Measurements from ENCODE around the gene COL4A2. TPM values are rescaled to one million over a fixed set of nuclear protein-coding genes. Genes with fewer than 3 reads are reported as not detected.
A peak's percentile ranks its signal among the peaks of the same experiment; 100 is the strongest.
"Not testable (repeated sequence)": the region's sequence is repeated elsewhere in the genome, so short reads cannot be mapped to it uniquely, and the experiment has no call there.

Gene COL4A2
- total RNA-seq, 4 donors from 2014 or later: 75.1 to 322 (median 115) TPM

DNA sequence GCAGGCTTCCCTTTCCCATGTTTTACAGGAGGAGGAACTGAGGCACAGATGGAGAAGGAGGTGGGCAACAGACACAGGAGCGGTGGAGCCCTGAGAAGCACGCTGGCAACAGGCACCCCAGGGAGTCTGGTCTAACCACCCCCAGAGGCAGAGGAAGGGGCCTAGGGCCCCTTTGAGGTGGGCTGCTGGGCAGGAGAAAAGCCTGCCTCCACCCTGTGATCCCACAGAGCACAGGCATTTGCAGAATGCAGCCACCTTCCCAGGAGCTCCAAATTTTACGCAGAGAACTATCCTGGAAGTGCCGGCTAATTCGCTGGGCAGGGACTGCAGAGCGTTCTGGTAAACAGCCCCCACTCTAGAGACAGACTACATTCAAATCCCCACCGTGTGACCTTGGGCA lies 224.0 kb downstream of the COL4A2 start:
- H3K4me1 ChIP-seq: peaks cover 19 to 41% (median 25%) of the 10 kb centered on the region in 4 donors
- H3K27me3 ChIP-seq: no peaks in the 10 kb centered on the region
- intact Hi-C loops (cut with DNase I; ENCODE audit: low total_unique reads) (loop anchor here (5.0 kb wide), 1 partner anchor 909 kb away; no protein-coding TSS in a partner anchor), in situ Hi-C loops (cut with MboI; ENCODE audit: low pct_ligation_motif_present in 1 of 4, low pct_unique_long_range_greater_than_20kb in 1 of 4, low sequenced_read_pairs in 3 of 4) (no loop called here)
- H3K9me3 ChIP-seq: no peaks in the 10 kb centered on the region
- TF ChIP-seq POLR2A (IDR thresholded peaks at IDR 0.05) (no peak), EP300 (IDR thresholded peaks at IDR 0.05; ENCODE audit: low read depth) (no peak)
- H3K36me3 ChIP-seq: no peaks in the 10 kb centered on the region
- 91% methylated on average over 7 of the region's 7 CpGs; no CpG with 5 or more reads in 1 of the 2 donors for whole genome bisulfite sequencing, 2 donors (ENCODE audit: low coverage in 1 of 2)
- H3K4me3 ChIP-seq: no peak overlapping the region
- DNase-seq: no peak
- peak overlapping the region in 2 of 4 donors; percentile 5 to 34 for H3K27ac ChIP-seq

DNA sequence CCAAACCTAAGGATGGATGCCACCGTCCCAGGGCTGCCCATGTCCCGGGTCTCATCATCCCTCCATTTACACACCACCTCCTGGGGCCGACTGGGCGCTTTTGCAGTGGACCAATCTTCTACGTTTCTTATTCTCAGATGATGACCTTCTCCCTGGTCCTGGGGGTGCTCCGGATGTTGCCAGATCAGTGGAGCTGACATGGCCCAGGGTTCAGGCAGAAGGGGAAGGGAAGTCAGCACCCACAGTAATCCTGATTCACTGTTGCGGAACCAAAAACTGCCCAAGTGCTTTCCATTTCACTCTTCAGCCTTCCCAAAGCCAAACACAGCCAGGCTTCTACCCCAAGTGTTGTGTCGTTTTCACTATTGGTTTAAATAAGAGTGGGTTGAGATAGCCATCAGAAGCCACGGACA lies 224.6 kb downstream of the COL4A2 start:
- H3K27ac ChIP-seq: peak overlapping the region in 3 of 4 donors; percentile 3 to 36 (median 23)
- in situ Hi-C loops (cut with MboI; ENCODE audit: low pct_ligation_motif_present in 1 of 4, low pct_unique_long_range_greater_than_20kb in 1 of 4, low sequenced_read_pairs in 3 of 4) (no loop called here), intact Hi-C loops (cut with DNase I; ENCODE audit: low total_unique reads) (loop anchor here (5.0 kb wide), 1 partner anchor 909 kb away; no protein-coding TSS in a partner anchor)
- TF ChIP-seq, protein P1, sequence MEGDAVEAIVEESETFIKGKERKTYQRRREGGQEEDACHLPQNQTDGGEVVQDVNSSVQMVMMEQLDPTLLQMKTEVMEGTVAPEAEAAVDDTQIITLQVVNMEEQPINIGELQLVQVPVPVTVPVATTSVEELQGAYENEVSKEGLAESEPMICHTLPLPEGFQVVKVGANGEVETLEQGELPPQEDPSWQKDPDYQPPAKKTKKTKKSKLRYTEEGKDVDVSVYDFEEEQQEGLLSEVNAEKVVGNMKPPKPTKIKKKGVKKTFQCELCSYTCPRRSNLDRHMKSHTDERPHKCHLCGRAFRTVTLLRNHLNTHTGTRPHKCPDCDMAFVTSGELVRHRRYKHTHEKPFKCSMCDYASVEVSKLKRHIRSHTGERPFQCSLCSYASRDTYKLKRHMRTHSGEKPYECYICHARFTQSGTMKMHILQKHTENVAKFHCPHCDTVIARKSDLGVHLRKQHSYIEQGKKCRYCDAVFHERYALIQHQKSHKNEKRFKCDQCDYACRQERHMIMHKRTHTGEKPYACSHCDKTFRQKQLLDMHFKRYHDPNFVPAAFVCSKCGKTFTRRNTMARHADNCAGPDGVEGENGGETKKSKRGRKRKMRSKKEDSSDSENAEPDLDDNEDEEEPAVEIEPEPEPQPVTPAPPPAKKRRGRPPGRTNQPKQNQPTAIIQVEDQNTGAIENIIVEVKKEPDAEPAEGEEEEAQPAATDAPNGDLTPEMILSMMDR (IDR thresholded peaks at IDR 0.05): no peak
- TF ChIP-seq EP300 (IDR thresholded peaks at IDR 0.05; ENCODE audit: low read depth): no peak
- no peak for TF ChIP-seq POLR2AphosphoS5 (IDR thresholded peaks at IDR 0.05)
- no peak for TF ChIP-seq POLR2A (IDR thresholded peaks at IDR 0.05)
- no peaks in the 10 kb centered on the region for H3K9me3 ChIP-seq
- WGBS, 2 donors (ENCODE audit: low coverage in 1 of 2): 83 to 88% methylated on average over 6 to 9 of the region's 9 CpGs
- no peak for DNase-seq
- no peaks in the 10 kb centered on the region for H3K27me3 ChIP-seq
- no peaks in the 10 kb centered on the region for H3K36me3 ChIP-seq
- H3K4me3 ChIP-seq: no peak overlapping the region
- H3K4me1 ChIP-seq: peaks cover 13 to 36% (median 20%) of the 10 kb centered on the region in 4 donors

DNA sequence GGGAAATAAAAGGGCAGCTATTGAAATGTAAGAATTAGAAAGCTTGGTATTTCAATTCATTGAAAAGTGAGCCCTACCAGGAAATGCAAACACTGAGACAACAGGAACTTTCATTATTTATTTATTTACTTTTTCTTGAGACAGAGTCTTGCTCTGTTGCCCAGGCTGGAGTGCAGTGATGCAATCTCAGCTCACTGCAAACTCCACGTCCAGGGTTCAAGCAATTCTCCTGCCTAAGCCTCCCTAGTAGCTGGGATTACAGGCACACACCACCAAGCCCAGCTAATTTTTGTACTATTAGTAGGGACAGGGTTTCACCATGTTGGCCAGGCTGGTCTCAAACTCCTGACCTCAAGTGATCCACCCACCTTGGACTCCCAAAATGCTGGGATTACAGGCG lies 225.2 kb downstream of the COL4A2 start:
- H3K9me3 ChIP-seq; in situ Hi-C loops (cut with MboI; ENCODE audit: low pct_ligation_motif_present in 1 of 4, low pct_unique_long_range_greater_than_20kb in 1 of 4, low sequenced_read_pairs in 3 of 4); H3K36me3 ChIP-seq; DNase-seq; H3K27me3 ChIP-seq; H3K4me3 ChIP-seq: not testable (repeated sequence)
- intact Hi-C loops (cut with DNase I; ENCODE audit: low total_unique reads): loop anchor here (5.0 kb wide), 1 partner anchor 910 kb away; no protein-coding TSS in a partner anchor
- peak overlapping the region in 3 of 4 donors; percentile 3 to 36 (median 23) for H3K27ac ChIP-seq
- peaks cover 8 to 34% (median 16%) of the 10 kb centered on the region in 4 donors for H3K4me1 ChIP-seq
- 72 to 80% methylated on average over 1 to 2 of the region's 2 CpGs for WGBS, 2 donors (ENCODE audit: low coverage in 1 of 2)

DNA sequence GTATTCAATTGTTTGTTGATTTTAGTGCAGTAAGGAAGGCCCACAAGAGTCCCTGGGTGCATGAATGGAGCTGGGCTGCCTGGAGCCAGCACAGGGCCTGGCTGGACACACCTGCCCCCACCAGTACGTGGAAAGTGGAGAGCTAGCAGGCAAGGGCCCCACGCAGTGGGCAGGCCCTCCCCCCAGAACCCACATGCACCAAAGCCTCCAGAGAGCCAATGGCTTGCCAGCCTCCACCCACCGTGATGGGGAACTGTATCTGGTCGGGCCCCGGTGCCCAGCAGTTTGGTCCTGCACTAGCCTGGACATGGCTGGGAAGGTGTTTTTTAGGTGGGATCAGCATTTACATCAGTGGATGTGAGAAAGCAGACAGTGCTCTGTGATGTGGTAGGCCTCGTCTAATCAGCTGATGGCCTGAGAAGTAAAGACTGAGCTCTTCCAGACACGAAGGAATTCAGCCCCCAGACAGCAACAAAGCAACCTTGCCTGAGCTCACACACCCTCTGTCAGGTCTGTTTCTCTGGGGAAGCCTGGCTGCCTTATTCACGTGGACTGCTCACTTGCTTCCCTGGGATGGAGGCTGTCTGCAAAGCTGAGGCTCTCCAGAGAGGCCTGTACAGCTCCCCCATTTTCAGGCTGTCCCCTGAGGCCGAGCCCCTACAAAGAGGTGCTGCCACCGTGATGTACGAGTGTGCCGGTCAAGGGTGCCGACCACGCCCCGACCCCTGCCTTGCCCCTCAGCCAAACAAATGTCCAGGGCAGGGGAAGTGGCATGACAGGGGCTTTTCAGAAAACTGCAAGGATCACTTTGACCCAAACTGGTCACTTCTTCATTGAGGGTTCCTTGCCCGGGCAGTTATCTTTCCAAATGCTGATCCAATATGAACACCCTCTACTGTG lies 226.9 kb downstream of the COL4A2 start:
- intact Hi-C loops (cut with DNase I; ENCODE audit: low total_unique reads): loop anchor here (5.0 kb wide), 1 partner anchor 912 kb away; no protein-coding TSS in a partner anchor
- TF ChIP-seq POLR2A (IDR thresholded peaks at IDR 0.05) (no peak), POLR2AphosphoS5 (IDR thresholded peaks at IDR 0.05) (no peak), EP300 (IDR thresholded peaks at IDR 0.05; ENCODE audit: low read depth) (no peak)
- TF ChIP-seq, protein P1 (IDR thresholded peaks at IDR 0.05): no peak
- Histone ChIP-seq H3K27me3 (no peaks in the 10 kb centered on the region), H3K27ac (peak overlapping the region in 1 of 4 donors; percentile 3), H3K36me3 (no peaks in the 10 kb centered on the region), H3K4me3 (no peak overlapping the region), H3K4me1 (peaks cover 3 to 34% (median 16%) of the 10 kb centered on the region in 4 donors), H3K9me3 (no peaks in the 10 kb centered on the region)
- DNase-seq: no peak
- WGBS, 2 donors (ENCODE audit: low coverage in 1 of 2): 83 to 90% methylated on average over 2 to 16 of the region's 16 CpGs
- in situ Hi-C loops (cut with MboI; ENCODE audit: low pct_ligation_motif_present in 1 of 4, low pct_unique_long_range_greater_than_20kb in 1 of 4, low sequenced_read_pairs in 3 of 4): no loop called here

DNA sequence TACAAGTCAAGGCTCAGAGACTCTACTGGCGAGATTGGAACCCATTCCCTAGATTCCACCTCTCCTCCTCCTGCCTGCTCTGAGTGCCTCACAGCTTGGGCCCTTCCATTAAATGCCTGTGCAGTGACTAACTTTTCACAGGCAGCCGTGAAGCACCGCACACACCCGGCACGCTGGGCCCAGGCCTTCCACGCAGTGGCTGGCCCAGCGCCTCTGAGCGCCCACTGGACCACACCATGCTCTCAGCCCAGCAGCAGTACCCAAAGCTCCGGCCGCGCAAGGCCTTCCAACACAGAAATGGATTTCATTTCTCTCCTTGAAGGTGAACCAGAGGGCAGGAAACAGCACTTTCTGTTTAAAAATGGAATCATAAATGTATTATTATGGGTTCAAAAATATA lies 228.4 kb downstream of the COL4A2 start:
- Histone ChIP-seq H3K27ac (peak overlapping the region in 3 of 4 donors; percentile 36 to 55 (median 46)), H3K4me1 (peaks cover 3 to 37% (median 17%) of the 10 kb centered on the region in 4 donors), H3K36me3 (no peaks in the 10 kb centered on the region), H3K9me3 (no peaks in the 10 kb centered on the region), H3K4me3 (no peak overlapping the region), H3K27me3 (no peaks in the 10 kb centered on the region)
- 94% methylated on average over 11 of the region's 11 CpGs; no CpG with 5 or more reads in 1 of the 2 donors for WGBS, 2 donors (ENCODE audit: low coverage in 1 of 2)
- intact Hi-C loops (cut with DNase I; ENCODE audit: low total_unique reads): no loop called here
- in situ Hi-C loops (cut with MboI; ENCODE audit: low pct_ligation_motif_present in 1 of 4, low pct_unique_long_range_greater_than_20kb in 1 of 4, low sequenced_read_pairs in 3 of 4): no loop called here
- DNase-seq: no peak
- no peak for TF ChIP-seq EP300 (IDR thresholded peaks at IDR 0.05; ENCODE audit: low read depth)
- TF ChIP-seq, protein P1 (IDR thresholded peaks at IDR 0.05): no peak
- no peak for TF ChIP-seq POLR2AphosphoS5 (IDR thresholded peaks at IDR 0.05)
- no peak for TF ChIP-seq POLR2A (IDR thresholded peaks at IDR 0.05)

Measured in transverse colon (tissue), 4 donors.